Fibroblast of lung (primary cell): ENCODE data around the gene PFKP. TPM values are rescaled to one million over a fixed set of nuclear protein-coding genes. Genes with fewer than 3 reads are reported as not detected.
"Not testable (repeated sequence)": the region's sequence is repeated elsewhere in the genome, so short reads cannot be mapped to it uniquely, and the experiment has no call there.

ENCODE experiments used
- DNase-seq, 2 donors: peaks; one replicate each; pipeline versions ENCODE4 v3.0.0 to v3.0.0-alpha.2; 2010; ENCODE audit warnings: low read depth in 2 of 2
- H2AFZ ChIP-seq: 2 replicates; pipeline ENCODE4 v1.5.1; 2012; ENCODE audit warnings: low read length, control low read depth, inconsistent platforms
- H3K27ac ChIP-seq: 2 replicates; pipeline ENCODE4 v1.5.1; 2011; ENCODE audit warnings: low read length, control low read depth; ENCODE audit not compliant: insufficient read depth
- H3K27me3 ChIP-seq: 2 replicates; pipeline ENCODE4 v1.5.1; 2011; ENCODE audit warnings: mild to moderate bottlenecking, low read length; ENCODE audit not compliant: control insufficient read depth, insufficient read depth
- H3K36me3 ChIP-seq: 2 replicates; pipeline ENCODE4 v1.5.1; 2011; ENCODE audit warnings: low read length; ENCODE audit not compliant: control insufficient read depth, insufficient read depth
- H3K4me1 ChIP-seq: 2 replicates; pipeline ENCODE4 v1.5.1; 2011; ENCODE audit warnings: low read length; ENCODE audit not compliant: control insufficient read depth, insufficient read depth; ENCODE audit errors: extremely low read depth
- H3K4me2 ChIP-seq: 2 replicates; pipeline ENCODE4 v1.5.1; 2011; ENCODE audit warnings: low read length, control low read depth; ENCODE audit not compliant: insufficient read depth; ENCODE audit errors: extremely low read depth
- H3K4me3 ChIP-seq, 4 experiments: fragments of 200-600 bp in 1 of 4; sonication (generic) in 1 of 4; replicated peaks in 1 of 4; 2 replicates each; pipeline ENCODE4 v1.5.1; 2011 to 2016; ENCODE audit warnings: low read length in 4 of 4, low read depth in 3 of 4, mild to moderate bottlenecking in 3 of 4, control low read depth in 2 of 4, inconsistent platforms in 1 of 4, mixed read lengths in 1 of 4; ENCODE audit not compliant: insufficient read depth in 1 of 4; ENCODE audit errors: control extremely low read depth in 1 of 4
- H3K79me2 ChIP-seq: 2 replicates; pipeline ENCODE4 v1.5.1; 2012; ENCODE audit warnings: mild to moderate bottlenecking, low read length, inconsistent platforms; ENCODE audit not compliant: control insufficient read depth, insufficient read depth
- H3K9ac ChIP-seq: 2 replicates; pipeline ENCODE4 v1.5.1; 2011; ENCODE audit warnings: mild to moderate bottlenecking, low read length, control low read depth; ENCODE audit not compliant: insufficient read depth
- H3K9me3 ChIP-seq: 2 replicates; pipeline ENCODE4 v1.5.1; 2012; ENCODE audit warnings: low read depth, low read length; ENCODE audit not compliant: control insufficient read depth, insufficient read depth
- H4K20me1 ChIP-seq: 2 replicates; pipeline ENCODE4 v1.5.1; 2011; ENCODE audit warnings: low read length; ENCODE audit not compliant: control insufficient read depth, insufficient read depth; ENCODE audit errors: extremely low read depth
- EZH2 ChIP-seq: IDR thresholded peaks from 2 replicates; pipeline ENCODE4 v1.5.1; 2012; ENCODE audit warnings: low read length, control low read depth, mild to moderate bottlenecking; ENCODE audit errors: missing control alignments
- polyA plus RNA-seq, 2 donors: library from polyadenylated mRNA; depleted of rRNA in 1 of 2; stranded (reverse) in 1 of 2; unstranded in 1 of 2; fragments of >200 nt; gene quantifications; 2 replicates each; pipeline ENCODE4 v1.2.1, GENCODE V29; 2011 to 2012; ENCODE audit warnings: missing spikeins in 1 of 2
- total RNA-seq: library from RNA; depleted of rRNA; stranded (reverse); fragments of >200 nt; gene quantifications from 2 replicates; pipeline ENCODE4 v1.2.1, GENCODE V29; 2014
- TF ChIP-seq, protein P1 (sequence below), 2 donors: IDR thresholded peaks in 1 of 2; conservative IDR thresholded peaks in 1 of 2; 1 replicate in 1 of 2; 2 replicates in 1 of 2; pipeline ENCODE4 v1.5.1; 2011 to 2012; ENCODE audit warnings: low read length in 2 of 2, control low read depth in 1 of 2, inconsistent platforms in 1 of 2, low read depth in 1 of 2, mild to moderate bottlenecking in 1 of 2

PFKP gene
- total and polyA plus RNA-seq, 2 donors (not counting 1 experiment from before 2014, with no cell fraction given) = 74.3 to 90.3 TPM

DNA sequence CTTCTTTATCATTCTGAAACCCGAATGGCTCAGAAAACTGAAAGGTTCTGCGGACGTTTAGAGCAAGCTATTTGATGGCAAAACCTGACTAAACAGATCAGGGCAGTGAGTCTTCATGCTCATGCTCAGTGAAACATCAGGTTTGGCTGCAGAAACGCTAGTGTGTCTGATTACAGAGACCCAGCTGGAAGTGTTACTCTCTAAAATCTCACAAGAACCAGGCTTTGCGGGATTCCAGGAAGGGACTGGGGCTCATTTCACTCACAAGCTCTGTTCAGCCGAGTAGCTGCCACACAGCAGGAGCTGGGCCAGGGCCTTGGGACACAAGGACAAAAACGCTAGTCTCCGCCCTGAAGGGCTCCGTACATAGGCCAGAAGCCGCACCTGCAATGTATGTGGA lies 102.3 kb downstream of the PFKP start:
- no peaks in the 10 kb centered on the region for H3K9me3 ChIP-seq
- no peaks in the 10 kb centered on the region for H3K27me3 ChIP-seq
- H3K4me1 ChIP-seq = no peaks in the 10 kb centered on the region
- no peak overlapping the region for H3K4me3 ChIP-seq
- H3K9ac ChIP-seq = no peak overlapping the region
- peaks cover 32% of the 10 kb centered on the region for H3K79me2 ChIP-seq
- no peak for DNase-seq
- no peak overlapping the region for H2AFZ ChIP-seq
- TF ChIP-seq, protein P1, sequence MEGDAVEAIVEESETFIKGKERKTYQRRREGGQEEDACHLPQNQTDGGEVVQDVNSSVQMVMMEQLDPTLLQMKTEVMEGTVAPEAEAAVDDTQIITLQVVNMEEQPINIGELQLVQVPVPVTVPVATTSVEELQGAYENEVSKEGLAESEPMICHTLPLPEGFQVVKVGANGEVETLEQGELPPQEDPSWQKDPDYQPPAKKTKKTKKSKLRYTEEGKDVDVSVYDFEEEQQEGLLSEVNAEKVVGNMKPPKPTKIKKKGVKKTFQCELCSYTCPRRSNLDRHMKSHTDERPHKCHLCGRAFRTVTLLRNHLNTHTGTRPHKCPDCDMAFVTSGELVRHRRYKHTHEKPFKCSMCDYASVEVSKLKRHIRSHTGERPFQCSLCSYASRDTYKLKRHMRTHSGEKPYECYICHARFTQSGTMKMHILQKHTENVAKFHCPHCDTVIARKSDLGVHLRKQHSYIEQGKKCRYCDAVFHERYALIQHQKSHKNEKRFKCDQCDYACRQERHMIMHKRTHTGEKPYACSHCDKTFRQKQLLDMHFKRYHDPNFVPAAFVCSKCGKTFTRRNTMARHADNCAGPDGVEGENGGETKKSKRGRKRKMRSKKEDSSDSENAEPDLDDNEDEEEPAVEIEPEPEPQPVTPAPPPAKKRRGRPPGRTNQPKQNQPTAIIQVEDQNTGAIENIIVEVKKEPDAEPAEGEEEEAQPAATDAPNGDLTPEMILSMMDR (conservative IDR thresholded peaks at IDR 0.05 in 1 of 2, IDR thresholded peaks at IDR 0.05 in 1 of 2; ENCODE audit: low read depth in 1 of 2, low read length in 2 of 2) = no peak
- no peak for TF ChIP-seq EZH2
- H3K4me2 ChIP-seq = no peak overlapping the region
- no peak overlapping the region for H3K27ac ChIP-seq
- H4K20me1 ChIP-seq = no peaks in the 10 kb centered on the region
- peaks cover 22% of the 10 kb centered on the region for H3K36me3 ChIP-seq

DNA sequence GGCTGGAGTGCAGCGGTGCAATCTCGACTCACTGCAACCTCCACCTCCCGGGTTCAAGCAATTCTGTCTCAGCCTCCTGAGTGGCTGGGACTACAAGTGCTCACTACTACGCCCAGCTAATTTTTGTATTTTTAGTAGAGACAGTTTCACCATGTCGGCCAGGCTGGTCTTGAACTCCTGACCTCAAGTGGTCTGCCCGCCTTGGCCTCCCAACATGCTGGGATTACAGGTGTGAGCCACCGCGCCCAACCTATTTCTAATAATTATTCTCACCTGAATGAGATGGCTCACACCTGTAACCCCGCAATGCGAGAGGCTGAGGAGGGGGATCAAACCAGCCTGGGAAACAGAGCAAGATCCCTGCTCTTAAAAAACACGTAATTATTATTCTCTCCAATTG lies 104.1 kb downstream of the PFKP start:
- H3K27me3 ChIP-seq, H3K9ac ChIP-seq: not testable (repeated sequence)
- peak overlapping the region; percentile 69 for H3K4me2 ChIP-seq

DNA sequence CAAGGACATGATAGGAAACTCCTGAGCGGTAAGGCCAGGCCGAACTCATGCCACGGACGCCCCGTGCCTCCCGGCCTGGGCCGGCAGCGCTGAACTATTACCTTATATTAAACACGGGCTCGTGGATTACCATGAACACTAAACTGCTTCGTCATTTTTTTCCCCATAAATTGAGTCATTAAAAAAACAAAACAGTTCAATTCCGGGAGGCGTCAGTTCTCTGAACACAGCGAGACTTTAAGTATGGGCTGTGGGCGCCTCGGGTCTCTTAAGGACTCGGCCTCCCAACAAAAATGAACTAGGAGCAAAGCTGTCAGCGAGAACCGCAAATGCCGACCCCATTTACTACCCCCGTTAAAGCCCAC lies 104.7 kb downstream of the PFKP start:
- Histone ChIP-seq H2AFZ (peak overlapping the region; percentile 60), H3K27ac (peak overlapping the region; percentile 96), H3K36me3 (peaks cover 18% of the 10 kb centered on the region), H3K79me2 (peaks cover 32% of the 10 kb centered on the region), H3K4me3 (peak overlapping the region; percentile 72 to 97 (median 92)), H3K9me3 (no peaks in the 10 kb centered on the region), H4K20me1 (no peaks in the 10 kb centered on the region), H3K4me1 (no peaks in the 10 kb centered on the region), H3K9ac (peak overlapping the region; percentile 98), H3K27me3 (no peaks in the 10 kb centered on the region), H3K4me2 (peak overlapping the region; percentile 69)
- peak; percentile 73 to 76 for DNase-seq
- TF ChIP-seq, protein P1 (conservative IDR thresholded peaks at IDR 0.05 in 1 of 2, IDR thresholded peaks at IDR 0.05 in 1 of 2; ENCODE audit: low read depth in 1 of 2, low read length in 2 of 2) = no peak
- TF ChIP-seq EZH2 = no peak

More for the DNA sequence above, 104.1 kb downstream of the PFKP start:
- H3K9me3 ChIP-seq, H4K20me1 ChIP-seq, DNase-seq, H3K4me1 ChIP-seq, H2AFZ ChIP-seq: not testable (repeated sequence)
- Histone ChIP-seq H3K79me2 (peaks cover 32% of the 10 kb centered on the region), H3K27ac (peak overlapping the region; percentile 96), H3K4me3 (peak overlapping the region; percentile 72 to 97 (median 92)), H3K36me3 (peaks cover 18% of the 10 kb centered on the region)
